ENCODE measurements around the gene USP20.
"Not testable (repeated sequence)": the region's sequence is repeated elsewhere in the genome, so short reads cannot be mapped to it uniquely, and the experiment has no call there.

Gene USP20

GRCh38 chr9:129835128-129835859, at the start of gene USP20, which contains the start of gene C9orf78:
USP20 (plus strand) TSS chr9:129835458; CDS start chr9:129852556, 17,098 bp downstream.
C9orf78 (minus strand) TSS chr9:129835275; CDS start chr9:129835221, 54 bp downstream.
- DNase-seq (ENCODE audit: low read depth in 2 of 2) = peak; percentile 90 to 95

- DNase-seq (ENCODE audit: low read depth in 2 of 2) = no peak
Observed at GRCh38 chr9:129785866-129786265, 49.4 kb upstream of the USP20 start.

- no peak for DNase-seq (ENCODE audit: low read depth in 2 of 2)
Observed at GRCh38 chr9:129786481-129786880, 48.8 kb upstream of the USP20 start.

- no peak for DNase-seq (ENCODE audit: low read depth in 2 of 2)
Observed at GRCh38 chr9:129794549-129794948, 40.7 kb upstream of the USP20 start.

- DNase-seq (ENCODE audit: low read depth in 2 of 2) = not testable (repeated sequence)
Observed at GRCh38 chr9:129796029-129796428, 39.2 kb upstream of the USP20 start.

GRCh38 chr9:129798973-129799372, 36.3 kb upstream of the USP20 start:
- DNase-seq (ENCODE audit: low read depth in 2 of 2) = no peak

GRCh38 chr9:129801504-129801903, 33.8 kb upstream of the USP20 start:
- DNase-seq (ENCODE audit: low read depth in 2 of 2) = no peak

GRCh38 chr9:129802833-129803675, 32.2 kb upstream of the USP20 start, which contains the start of gene TOR1B:
TOR1B (plus strand) TSS chr9:129803184; CDS start chr9:129803213, 29 bp downstream.
- DNase-seq (ENCODE audit: low read depth in 2 of 2) = peak; percentile 89 to 91

GRCh38 chr9:129803676-129804060, 31.6 kb upstream of the USP20 start:
- no peak for DNase-seq (ENCODE audit: low read depth in 2 of 2)

- no peak for DNase-seq (ENCODE audit: low read depth in 2 of 2)
Observed at GRCh38 chr9:129806061-129806460, 29.2 kb upstream of the USP20 start.

- DNase-seq (ENCODE audit: low read depth in 2 of 2) = no peak
Observed at GRCh38 chr9:129809346-129809745, 25.9 kb upstream of the USP20 start.

GRCh38 chr9:129810116-129810515, 25.1 kb upstream of the USP20 start:
- DNase-seq (ENCODE audit: low read depth in 2 of 2) = no peak

- no peak for DNase-seq (ENCODE audit: low read depth in 2 of 2)
Observed at GRCh38 chr9:129810788-129811187, 24.5 kb upstream of the USP20 start.

GRCh38 chr9:129811967-129812363, 23.3 kb upstream of the USP20 start:
- no peak for DNase-seq (ENCODE audit: low read depth in 2 of 2)

GRCh38 chr9:129812385-129812784, 22.9 kb upstream of the USP20 start:
- DNase-seq (ENCODE audit: low read depth in 2 of 2) = no peak

GRCh38 chr9:129813661-129814060, 21.6 kb upstream of the USP20 start:
- no peak for DNase-seq (ENCODE audit: low read depth in 2 of 2)

- no peak for DNase-seq (ENCODE audit: low read depth in 2 of 2)
Observed at GRCh38 chr9:129814432-129815223, 20.6 kb upstream of the USP20 start.

- no peak for DNase-seq (ENCODE audit: low read depth in 2 of 2)
Observed at GRCh38 chr9:129815278-129815677, 20.0 kb upstream of the USP20 start.

GRCh38 chr9:129816501-129817435, 18.5 kb upstream of the USP20 start:
- DNase-seq (ENCODE audit: low read depth in 2 of 2) = no peak

GRCh38 chr9:129822898-129823541, 12.2 kb upstream of the USP20 start:
- DNase-seq (ENCODE audit: low read depth in 2 of 2) = no peak

Data from stimulated activated CD8-positive, alpha-beta memory T cell treated with anti-CD3 and anti-CD28 coated beads, Interleukin-7, amount 100 ng/mL, for 1 hour (primary cell).